GM18517 (cell line): ENCODE results near the gene MEGF10.
"Not testable (repeated sequence)": the region's sequence is repeated elsewhere in the genome, so short reads cannot be mapped to it uniquely, and the experiment has no call there.

Experiments
- ATAC-seq: cut with Tn5 transposase; IDR thresholded peaks from one replicate; pipeline ENCODE4 v1.9.1; 2021; ENCODE audit warnings: mild to moderate bottlenecking, moderate library complexity; ENCODE audit not compliant: unreplicated experiment

Gene MEGF10

DNA sequence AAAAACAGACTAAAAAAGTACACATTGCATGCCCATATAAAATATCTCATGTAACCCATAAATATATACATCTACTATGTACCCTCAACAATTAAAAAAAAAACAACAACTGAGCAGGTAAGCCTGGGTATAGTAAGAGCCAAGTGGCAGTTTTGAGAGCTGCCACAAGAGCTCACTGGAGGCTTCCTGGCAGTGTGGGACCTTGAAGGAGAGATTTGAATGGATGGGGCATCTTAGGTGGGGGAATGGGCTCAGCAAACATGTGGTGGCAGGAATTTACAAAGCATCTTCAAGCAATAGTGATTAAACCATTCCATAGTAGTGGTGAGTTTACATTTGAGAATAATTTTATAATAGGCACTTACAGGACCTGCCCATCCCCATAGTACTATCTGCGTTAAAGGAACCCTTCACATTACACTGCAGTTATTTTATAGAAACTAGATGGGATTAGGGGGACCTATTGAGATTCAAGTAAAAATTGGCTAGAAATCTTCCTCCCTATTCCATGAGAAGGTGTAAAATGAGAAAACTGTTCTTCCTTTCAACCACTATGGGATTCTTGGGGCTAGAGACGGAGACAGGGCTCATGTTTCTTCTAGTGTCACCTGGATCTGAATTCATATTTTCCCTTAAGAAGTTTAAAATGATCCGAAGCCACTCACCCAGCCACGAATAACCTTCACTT lies 6.9 kb downstream of the MEGF10 start:
- no peak for ATAC-seq

DNA sequence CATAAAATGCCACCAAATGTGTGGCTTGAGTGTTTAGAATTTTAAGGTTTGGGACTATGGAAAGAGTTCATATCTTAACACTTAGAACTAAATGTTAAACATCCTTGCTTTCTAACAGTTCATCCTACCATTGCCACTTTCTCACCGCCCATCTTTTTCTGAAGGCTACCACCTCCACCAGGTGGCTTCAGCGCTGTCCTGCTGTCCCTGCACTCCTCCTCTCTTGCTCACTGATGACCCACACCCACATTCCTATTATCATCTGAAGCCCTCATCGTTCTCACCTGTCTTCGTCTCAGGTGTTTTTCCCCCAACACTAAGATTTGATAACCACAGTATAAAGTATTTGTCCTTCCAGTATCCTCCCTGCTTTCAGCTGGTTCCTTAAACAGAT lies 7.4 kb downstream of the MEGF10 start:
- no peak for ATAC-seq

DNA sequence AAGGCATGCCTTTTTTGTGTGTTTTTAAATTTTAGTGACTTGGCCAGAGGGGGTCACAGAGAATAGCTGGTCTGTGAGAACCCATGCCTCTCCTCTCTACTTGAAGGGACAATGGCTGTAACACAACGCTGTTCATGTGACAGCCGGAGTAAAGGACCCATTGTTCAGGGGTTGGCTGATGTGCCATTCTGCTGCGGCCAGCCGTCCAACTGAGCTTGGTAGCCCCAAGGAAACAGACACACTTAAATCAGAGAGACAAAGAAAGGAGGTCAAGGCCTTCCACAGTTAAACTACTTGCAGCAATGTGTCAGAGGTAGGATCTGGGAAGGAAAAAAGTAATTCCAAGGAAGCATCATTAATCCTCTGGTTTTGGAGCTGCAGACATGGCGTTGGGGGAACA lies 8.1 kb downstream of the MEGF10 start:
- ATAC-seq: no peak

DNA sequence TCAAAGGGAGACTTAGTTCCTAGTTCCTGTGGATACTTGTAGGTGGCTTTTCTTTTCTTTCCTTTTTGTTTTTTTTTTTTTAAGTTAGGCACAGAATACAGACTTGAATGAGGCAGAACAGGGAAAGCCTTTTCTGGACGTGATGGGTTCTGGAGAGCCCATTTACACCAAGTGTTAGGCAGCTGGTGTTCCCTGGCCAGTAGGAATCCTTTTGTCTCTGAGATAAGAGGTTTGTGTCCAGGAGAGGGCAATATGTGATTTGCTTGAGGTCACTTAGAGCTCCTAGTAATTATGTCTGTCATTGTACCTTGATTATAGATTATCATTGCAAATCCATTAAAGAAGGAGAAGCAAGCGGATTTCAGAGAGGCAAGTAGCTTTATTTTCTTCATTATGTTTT lies 9.1 kb downstream of the MEGF10 start:
- no peak for ATAC-seq

DNA sequence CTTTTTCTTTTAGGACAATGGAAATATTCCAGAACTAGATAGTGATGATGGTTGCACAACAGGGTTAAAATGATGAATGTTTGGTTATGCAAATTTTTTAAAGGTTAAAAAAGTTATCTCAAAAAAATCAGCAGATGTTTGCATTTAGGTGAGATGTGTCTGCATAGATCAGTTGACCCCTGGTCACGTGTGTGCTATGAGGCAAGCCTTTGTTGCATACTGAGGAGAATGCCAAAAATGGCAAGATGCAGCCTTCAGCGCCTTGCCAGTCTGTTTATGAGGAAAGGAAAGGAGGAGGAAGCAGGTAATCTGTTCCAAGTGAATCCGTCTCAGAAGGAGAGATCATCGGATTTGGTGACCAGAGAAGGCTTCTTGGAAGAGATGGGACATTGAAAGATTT lies 11.9 kb downstream of the MEGF10 start:
- ATAC-seq: no peak

DNA sequence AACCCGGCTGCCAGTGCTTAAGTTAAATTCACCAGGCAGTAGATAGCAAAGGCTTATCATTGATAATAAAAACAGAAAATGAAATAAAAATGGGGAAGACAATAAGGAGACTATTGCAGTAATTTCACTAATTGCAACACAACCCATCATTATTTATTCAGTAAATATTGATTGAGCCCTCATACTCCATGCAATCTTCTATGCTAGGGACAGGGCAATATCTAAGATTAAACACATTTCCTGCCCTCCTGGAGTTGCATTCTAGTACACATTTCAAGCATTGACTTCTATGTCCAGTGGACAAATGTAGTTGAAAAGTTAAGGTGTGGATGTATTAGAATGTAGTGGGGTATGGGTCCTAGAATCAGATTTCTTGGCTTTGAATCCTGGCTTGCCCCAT lies 12.8 kb downstream of the MEGF10 start:
- no peak for ATAC-seq

DNA sequence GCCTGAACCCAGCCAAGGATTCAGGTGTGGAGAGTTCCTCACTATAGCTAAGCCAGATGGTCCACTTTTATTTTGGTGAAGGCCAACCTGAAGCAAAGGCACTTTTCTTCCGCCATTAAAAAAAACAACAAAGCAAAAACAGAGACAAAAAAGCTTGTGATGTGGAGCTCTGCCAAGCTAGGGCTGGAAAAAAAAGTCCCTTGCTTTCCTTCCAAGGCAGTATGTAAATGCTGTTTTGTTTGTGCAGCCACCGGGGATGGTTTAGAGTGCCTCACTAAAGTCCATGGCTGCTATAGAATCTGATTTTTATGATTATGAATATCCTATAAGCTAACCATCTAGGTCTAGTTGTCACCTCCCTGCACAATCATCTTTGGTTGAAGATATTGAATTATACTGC lies 14.9 kb downstream of the MEGF10 start:
- ATAC-seq: no peak

DNA sequence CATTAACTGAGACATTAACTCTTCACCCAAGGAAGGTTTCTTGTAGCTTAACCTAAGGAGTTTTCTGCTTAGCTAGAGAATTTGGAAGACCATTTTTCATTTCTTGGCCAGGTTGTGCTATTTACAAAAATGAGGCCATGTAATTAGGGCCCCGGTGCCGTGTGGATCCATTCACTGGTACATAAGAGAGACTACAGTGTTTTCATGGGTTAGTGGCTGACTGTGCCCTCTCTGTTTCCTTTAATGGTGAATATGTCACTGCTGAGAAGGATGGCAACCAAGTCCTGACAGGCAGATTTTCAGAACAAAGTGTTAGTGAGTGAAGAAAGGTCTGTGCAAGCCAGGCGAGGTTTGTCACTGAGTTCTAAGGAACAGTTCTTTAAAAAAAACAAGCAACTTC lies 15.4 kb downstream of the MEGF10 start:
- ATAC-seq: no peak

DNA sequence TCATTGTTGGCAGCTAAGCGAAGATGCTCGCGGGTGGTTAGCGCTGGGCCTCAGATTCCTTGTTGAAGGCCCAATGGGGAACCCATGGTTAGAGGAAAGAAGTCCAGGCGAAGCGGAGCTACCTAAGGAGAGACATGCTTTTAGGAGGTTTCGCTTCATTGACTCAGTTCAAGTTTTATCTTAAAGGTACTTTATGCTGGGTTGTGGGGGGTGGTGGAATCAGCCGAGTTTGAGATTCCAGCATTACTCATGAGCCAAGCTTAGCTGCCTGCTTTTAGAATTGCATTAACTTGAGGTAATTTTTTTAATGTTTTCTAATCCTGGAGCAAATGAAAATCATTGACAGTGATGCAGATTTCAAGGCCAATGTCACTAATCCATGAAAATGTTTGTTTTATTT lies 16.1 kb downstream of the MEGF10 start:
- ATAC-seq: no peak

DNA sequence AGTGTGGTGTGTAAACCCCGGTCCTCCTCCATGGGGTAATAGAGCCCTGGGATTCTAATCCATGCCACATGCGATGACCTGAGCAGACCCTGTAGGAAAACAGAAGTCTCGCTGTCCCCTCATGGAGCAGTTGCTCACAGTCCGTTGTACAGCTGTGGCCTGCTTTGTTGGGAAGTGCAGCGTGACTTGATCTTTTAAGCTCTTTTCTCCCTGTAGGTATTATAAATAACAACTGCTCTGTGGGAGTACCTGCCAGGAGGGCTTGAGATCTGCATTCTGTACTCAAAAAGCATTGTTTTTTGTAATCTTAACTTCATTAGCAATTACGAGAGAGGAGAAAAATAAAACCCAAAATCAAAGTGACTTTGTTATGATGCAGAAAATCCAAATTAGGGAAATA lies 17.3 kb downstream of the MEGF10 start:
- no peak for ATAC-seq

DNA sequence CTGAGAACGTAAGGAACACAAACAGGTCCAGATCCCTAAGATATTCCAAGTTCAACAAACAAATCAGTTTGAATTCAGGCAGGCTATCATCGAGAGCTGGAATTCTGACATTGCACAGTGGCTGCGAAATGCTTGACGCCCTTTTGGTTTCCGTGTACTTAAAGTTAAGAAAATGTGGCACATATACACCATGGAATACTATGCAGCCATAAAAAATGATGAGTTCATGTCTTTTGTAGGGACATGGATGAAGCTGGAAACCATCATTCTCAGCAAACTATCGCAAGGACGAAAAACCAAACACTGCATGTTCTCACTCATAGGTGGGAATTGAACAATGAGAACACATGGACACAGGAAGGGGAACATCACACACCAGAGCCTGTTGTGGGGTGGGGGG lies 17.7 kb downstream of the MEGF10 start:
- ATAC-seq: not testable (repeated sequence)

DNA sequence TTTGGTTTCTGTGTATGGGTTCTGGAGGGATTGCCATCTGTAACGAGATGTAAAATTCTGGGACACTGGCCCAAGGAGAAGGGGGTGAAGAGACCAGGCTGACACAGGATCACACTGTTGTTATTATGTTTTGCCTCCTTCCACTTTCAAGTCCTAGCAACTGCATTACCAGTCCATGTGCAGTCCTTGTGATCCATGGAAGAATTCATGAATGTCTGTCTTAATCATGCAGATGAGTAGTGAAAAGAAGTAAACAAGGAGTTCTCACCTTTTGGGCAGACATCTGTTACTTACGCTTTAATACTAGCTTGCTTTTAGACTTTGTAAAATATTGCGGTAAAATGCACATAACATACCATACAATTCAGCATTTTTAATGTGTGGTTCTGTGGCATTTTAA lies 18.3 kb downstream of the MEGF10 start:
- no peak for ATAC-seq

DNA sequence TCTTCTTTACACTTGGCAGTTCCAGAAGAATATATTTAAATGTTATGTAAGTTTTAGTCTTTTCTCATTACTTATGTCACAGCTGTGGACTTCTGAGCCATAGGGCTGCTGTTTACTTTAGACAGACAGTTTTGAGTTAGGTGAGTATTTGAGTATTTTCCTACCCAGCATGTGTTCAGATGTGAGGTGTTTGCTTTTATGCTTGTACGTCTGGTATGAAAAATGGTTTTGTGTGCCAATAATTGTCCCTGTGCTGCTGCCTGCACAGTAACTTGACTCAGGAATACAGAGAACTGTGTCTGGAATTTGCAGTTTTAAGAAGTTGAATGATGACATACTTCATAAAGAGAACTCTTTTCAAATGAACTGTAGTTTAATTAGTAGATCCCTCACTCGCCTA lies 20.8 kb downstream of the MEGF10 start:
- no peak for ATAC-seq

DNA sequence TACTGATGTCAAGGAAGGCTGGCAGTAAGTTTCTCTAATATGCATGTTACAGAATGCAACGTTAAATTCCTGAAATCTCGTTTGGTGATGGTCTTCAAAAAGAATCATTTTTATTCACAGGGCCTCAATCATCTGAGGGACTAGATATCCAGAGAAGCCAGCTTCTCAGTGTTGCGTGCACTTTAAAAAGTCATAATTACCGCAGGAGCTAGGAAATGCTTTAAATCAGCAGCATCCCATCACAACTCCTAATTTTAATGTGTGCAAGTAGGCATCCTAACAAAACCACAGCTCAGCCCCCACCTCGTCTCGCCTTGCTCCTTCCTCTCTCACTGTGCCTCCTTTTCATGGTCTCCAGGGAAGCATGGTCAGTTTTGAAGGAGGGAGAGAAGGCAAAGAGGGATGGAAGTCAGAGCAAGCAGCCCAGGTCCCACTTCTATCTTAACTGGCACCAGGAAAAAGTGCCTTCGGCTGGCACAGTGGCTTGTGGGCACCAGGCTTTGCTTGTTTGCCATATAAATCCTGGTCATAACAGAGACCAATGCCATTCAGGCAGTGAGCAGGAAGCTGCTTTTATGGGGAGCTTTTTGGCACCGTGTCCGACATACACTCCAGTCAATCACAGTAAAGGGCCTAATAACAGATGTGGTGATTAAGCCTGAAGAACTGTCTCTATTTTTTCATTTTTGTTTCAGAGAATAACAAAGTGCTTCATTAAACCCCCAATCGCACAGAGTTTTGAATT lies 21.4 kb downstream of the MEGF10 start:
- no peak for ATAC-seq

DNA sequence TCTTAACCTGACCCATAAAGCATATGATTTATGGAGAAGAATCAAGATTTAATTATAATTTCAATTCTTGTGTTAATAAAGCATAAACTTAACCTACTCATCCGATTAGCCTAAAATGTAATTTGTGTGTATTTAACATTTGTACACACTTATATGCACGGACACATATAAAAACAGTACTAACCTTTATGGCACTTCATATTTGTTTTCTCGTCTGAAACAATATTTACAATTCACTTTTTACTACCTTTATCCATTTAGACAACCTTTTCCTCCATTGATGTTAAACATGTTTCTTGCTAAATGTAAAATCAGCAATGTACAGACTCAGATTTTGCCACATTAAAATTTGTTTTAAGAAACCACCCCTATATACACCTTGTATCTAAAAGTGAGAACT lies 22.8 kb downstream of the MEGF10 start:
- ATAC-seq: no peak

DNA sequence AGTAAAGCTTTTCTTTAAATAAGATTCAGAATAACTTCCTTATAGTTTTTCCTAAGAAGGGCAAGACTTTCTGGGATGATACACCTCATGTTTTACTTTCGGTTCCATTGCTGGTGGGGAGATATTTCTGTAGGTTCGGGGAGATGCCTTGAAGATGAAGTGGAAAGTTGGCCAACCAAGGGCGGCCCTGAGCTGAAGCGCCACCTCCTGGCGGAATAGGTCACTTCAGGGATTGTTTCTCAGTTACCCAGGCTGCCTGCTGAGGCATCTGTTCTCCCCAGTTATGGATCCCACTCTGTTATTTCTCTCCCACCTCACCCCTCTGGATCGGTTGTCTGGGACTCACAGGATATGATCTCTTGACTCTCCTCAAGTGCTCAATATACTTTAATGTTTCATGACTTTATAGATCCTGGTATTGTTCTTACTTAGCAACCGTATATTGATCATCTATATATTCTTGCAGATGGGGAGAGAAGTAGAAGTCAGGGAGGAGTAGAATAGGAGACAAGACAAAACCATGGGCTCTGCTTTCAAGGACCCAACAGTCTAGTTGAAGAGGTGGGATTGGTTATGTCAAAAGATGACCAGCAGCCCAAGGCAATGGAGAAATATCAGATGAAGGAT lies 23.4 kb downstream of the MEGF10 start:
- ATAC-seq: peak; percentile 94

DNA sequence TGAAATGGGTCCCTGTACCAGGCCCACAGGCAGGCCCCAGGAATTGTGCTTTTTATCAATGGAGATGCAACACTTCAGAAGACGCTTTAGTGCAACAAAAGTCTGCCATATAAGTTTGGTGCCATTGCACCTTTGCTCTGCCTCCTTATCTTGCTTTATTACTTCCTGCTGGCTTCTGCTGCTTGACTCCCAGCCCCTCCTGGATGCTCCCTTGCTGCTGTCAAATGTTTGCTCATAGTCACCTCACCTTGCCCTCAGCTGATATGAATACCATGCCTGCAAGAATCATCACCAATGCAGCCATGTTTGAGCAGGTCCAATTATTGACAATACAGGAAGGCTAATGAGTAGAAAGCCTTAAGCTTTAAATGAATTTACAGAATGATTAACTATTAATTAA lies 25.4 kb downstream of the MEGF10 start:
- ATAC-seq: no peak

DNA sequence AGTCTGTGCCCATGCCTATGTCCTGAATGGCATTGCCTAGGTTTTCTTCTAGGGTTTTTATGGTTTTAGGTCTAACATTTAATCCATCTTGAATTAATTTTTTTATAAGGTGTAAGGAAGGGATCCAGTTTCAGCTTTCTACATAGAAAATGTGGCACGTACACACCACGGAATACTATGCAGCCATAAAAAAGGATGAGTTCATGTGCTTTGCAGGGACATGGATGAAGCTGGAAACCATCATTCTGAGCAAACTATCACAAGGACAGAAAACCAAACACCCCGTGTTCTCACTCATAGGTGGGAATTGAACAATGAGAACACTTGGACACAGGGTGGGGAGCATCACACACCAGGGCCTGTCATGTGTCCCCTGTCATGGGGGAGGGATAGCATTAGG lies 26.8 kb downstream of the MEGF10 start:
- not testable (repeated sequence) for ATAC-seq

DNA sequence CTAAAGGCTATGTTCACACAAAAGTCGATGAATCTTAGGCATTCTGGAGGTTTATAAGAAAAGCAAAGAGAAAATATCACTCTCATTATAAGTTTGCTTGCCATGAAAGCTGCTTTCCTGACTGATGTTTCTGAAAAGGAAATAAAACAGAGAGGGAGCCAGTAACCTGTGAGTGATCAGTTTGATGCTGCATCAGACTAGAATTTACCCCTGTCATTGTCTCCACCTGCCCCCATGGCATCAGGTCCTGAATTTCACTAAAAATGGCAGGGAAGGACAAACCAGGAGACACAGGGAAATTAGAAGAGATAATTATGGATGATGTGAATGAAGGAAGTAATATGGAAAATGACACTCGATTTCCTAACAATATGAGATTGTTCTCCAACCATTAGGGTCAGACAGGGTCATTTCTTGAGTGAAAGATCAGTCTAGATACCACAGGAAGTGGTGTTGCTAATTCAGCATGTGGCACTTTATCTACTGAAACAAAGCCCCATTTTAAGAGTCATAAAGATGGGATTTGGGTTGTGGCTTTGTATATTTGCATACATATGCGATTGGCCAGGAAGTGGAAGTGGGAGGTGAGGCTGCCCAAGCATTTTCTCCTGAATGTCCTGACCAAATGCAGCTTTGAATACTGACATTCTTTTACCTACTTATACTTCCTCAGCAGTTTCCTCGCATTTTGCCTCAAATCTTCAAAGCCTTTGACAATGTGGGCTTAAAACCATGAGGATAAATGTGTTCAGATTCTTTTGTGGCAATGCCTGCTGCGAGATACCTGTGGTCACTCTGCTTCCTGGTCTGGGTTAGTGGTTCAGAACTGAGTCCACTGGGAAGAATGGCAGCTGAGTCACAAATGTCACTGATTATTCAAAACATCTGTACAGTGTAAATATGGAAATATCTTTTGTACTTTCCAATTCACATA lies 29.7 kb downstream of the MEGF10 start:
- peak; percentile 98 for ATAC-seq

DNA sequence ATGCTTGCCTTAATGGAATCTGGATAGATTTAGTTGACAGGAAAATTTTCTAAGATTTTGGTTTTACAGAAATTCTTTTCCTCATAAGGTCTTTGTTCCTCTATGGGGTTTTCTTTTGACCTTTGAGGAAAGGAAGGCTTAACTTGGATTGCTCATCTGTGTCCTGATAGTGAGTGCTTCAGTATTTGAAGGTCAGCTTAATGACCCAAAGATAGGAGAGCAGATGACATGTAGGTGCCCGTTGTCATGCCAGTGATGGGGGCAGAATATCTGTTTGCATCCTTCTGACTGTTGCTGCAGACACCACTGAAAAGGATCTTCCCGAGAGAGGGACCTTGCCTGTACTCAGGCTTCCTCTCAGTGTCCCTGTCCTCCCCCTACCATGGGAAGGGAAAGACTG lies 30.9 kb downstream of the MEGF10 start:
- ATAC-seq: no peak

DNA sequence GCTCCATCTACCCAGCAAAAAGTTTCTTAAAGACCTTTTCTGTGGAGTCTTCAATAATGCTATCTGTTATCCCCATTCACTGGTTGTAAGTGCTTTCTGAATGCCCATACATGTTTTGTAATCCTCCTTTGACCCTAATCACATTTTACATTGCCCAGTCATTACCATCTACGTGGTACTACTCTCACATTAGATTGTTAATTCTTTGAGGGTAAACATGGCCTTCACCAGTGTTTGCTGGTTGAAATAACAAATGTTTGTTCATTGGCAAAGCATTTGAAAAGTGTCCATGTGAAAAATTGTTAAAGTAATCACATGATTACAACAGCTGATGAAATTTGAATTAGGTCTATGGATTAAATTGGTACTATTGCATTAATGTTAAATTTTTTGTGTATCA lies 31.8 kb downstream of the MEGF10 start:
- ATAC-seq: no peak
